ENCODE results near the gene MYMX. TPM values are rescaled to one million over a fixed set of nuclear protein-coding genes. Genes with fewer than 3 reads are reported as not detected.

MYMX gene
- total RNA-seq, 1 donor from 2014 or later: not detected

GRCh38 chr6:44219053-44219814 is 2.5 kb downstream of the MYMX start:
- DNase-seq (ENCODE audit: low spot score) (peak; percentile 80), ATAC-seq (peak; percentile 48)

GRCh38 chr6:44219815-44220784 is 3.4 kb downstream of the MYMX start:
- ATAC-seq (no peak), DNase-seq (ENCODE audit: low spot score) (no peak)

GRCh38 chr6:44220913-44221290 is 4.2 kb downstream of the MYMX start:
- DNase-seq (ENCODE audit: low spot score) (no peak), ATAC-seq (no peak)

GRCh38 chr6:44221291-44221960 is 4.7 kb downstream of the MYMX start:
- DNase-seq (ENCODE audit: low spot score) (peak; percentile 97), ATAC-seq (peak; percentile 58)

GRCh38 chr6:44221961-44222335 is 5.2 kb downstream of the MYMX start:
- ATAC-seq (no peak), DNase-seq (ENCODE audit: low spot score) (no peak)

GRCh38 chr6:44222486-44223318 is 6.0 kb downstream of the MYMX start:
- no peak for DNase-seq (ENCODE audit: low spot score)

GRCh38 chr6:44223319-44224028 is 6.7 kb downstream of the MYMX start, which contains the start of gene SLC29A1:
Gene SLC29A1 (plus strand): TSS chr6:44223595. CDS start chr6:44227314, 3,719 bp downstream.
- DNase-seq (ENCODE audit: low spot score) (peak; percentile 85), ATAC-seq (peak; percentile 61)

More at GRCh38 chr6:44222486-44223318, 6.0 kb downstream of the MYMX start:
- no peak for ATAC-seq

- no peak for DNase-seq (ENCODE audit: low spot score)
- ATAC-seq: no peak
These were observed 7.6 kb downstream of the MYMX start for GRCh38 chr6:44224029-44224964.

GRCh38 chr6:44224965-44225305 is 8.2 kb downstream of the MYMX start:
- DNase-seq (ENCODE audit: low spot score): no peak
- no peak for ATAC-seq

- DNase-seq (ENCODE audit: low spot score) (peak; percentile 74), ATAC-seq (peak; percentile 43)
These were observed 9.0 kb downstream of the MYMX start for GRCh38 chr6:44225579-44226325.

GRCh38 chr6:44226368-44227147 is 9.8 kb downstream of the MYMX start:
- ATAC-seq (no peak), DNase-seq (ENCODE audit: low spot score) (no peak)

GRCh38 chr6:44227148-44227793 is 10.5 kb downstream of the MYMX start:
- no peak for ATAC-seq
- no peak for DNase-seq (ENCODE audit: low spot score)

GRCh38 chr6:44228031-44228430 is 11.3 kb downstream of the MYMX start:
- DNase-seq (ENCODE audit: low spot score) (no peak), ATAC-seq (no peak)

- DNase-seq (ENCODE audit: low spot score) (peak; percentile 85), ATAC-seq (peak; percentile 59)
These were observed 11.7 kb downstream of the MYMX start for GRCh38 chr6:44228433-44228832.

GRCh38 chr6:44228836-44229235 is 12.1 kb downstream of the MYMX start:
- no peak for DNase-seq (ENCODE audit: low spot score)
- no peak for ATAC-seq

GRCh38 chr6:44229376-44230033 is 12.8 kb downstream of the MYMX start:
- DNase-seq (ENCODE audit: low spot score) (peak; percentile 93), ATAC-seq (peak; percentile 54)
